ENCODE results near the gene CSF1R.

The CSF1R gene

GRCh38 chr5:150085950-150086715, at the start of gene CSF1R:
Gene CSF1R, minus strand, starts transcription at chr5:150086554. Its CDS starts 127 bp downstream, at chr5:150086427.
- no peak for DNase-seq (ENCODE audit: low read depth)

DNA sequence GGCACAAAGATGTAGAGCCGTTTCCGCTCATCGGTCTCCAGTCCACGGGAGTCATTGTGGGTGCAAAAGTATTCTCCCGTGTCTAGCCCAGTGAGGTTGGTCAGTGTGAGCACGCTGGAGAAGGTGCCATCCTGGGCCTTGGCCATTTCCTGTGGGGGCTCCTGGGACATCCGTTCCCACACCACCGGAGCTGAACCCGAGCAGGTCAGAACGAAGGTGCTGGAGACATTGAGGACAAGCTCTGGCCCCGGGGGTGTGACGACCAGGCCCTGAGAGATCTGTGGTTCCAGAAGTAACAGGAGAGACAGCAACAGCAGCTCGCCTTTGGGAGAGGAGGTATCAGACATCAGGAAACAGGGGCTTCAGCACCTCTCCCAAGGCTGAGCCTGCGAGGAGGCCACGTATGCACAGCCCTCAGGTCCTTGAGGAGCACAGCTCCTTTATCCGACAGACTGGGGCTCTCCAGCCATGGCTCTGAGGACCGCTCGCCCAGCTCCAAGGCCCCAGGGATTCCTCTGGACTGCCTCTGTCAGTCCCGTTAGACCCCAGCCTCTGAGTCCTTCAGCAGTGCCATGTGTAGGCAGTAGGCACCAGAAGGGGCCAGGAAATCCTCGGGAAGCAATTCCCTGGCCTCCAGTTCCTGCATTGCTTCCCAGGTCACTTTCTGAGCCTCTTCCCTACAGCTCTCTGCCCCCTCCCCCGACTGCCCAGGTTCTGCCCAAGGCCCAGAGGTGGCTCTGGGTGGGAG, 49.4 kb upstream of the CSF1R start:
- DNase-seq (ENCODE audit: low read depth) = no peak

GRCh38 chr5:150134198-150134588, 47.8 kb upstream of the CSF1R start:
- DNase-seq (ENCODE audit: low read depth) = no peak

DNA sequence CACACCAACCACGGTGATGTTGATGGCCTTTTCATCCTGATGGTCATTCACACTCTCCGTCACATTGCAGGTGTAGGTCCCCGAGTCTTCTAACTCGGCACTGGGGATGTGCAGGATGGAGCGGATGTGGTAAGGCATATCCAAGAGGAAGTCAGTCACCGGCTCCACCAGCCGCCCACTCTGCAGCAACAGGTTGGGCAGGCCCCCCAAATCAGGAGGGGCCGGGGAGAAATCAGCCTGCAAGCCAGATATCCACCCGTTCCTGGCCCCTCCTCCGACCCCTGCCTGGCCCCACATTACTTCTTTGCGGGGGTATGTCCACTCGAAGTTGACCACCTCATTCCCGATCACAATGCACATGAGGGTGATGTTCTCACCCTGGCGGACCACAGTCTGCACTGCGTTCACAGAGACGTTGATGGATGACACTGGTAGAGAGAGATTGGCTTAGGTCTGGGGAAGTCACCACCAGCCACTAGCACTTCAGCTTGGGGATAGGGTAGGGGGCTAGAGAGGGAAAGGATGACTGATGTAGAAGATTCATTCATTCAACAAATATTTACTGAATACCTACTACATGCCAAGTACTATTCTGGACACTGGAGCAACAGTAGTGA, 47.3 kb upstream of the CSF1R start:
- no peak for DNase-seq (ENCODE audit: low read depth)

DNA sequence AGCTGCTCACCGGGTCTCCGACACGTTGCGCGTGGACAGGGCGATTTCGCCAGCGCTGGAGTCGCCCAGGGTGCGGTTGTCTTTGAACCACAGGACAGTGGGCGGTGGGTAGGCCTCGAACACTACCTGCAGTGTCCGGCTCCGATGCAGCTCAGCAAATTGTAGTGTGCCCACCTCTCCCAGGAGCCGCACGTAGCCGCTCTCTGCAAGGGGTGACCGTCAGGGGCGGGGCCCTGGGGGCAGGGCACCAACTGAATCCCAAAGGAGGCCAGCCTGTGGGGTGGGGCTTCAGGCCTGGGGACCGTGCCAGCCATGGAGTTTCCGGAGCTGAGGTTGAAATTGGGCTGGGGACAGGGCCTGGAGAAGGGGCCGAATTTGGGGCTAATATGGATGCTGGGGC, 46.4 kb upstream of the CSF1R start:
- no peak for DNase-seq (ENCODE audit: low read depth)

GRCh38 chr5:150131978-150132694, 45.8 kb upstream of the CSF1R start:
- DNase-seq (ENCODE audit: low read depth) = no peak

DNA sequence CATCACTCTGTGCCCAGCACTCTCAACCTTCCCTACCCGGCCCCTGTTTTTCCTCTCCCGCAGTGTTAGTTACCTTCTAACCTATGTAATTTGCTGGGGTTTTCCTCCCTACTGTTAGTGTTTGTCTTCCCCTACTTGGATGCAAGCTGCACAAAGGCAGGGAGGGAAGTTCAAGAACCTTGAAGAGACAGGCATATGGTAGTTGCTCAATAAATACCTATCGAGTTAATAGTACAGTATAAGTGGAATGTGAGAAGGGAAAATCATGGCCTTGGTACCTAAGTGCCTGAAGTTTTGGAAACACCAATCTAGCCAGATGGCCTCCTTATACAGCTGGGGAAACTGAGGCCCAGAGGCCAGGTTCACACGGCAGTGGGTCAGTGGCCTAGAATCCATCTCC, 45.1 kb upstream of the CSF1R start:
- DNase-seq (ENCODE audit: low read depth) = no peak

DNA sequence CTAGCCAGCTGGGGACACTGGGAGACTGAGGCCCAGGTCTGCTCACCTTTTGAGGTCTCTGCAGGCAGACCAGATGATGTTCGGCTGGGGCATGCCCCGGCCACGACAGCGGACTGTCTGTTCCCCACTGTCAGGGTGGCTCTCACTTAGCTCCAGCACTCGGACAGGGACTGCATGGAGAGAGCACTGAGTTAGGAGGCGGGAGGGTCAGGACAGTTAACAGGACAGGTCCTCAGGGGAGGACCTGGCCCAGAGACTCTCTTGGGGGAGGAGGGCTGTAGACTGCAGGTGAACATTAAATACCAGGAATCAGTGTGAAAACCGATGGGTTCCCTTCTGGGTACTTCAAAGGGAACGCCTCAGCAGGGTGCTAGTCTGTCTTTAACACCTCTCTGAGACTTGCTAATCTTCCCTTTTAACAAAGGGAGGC, 44.2 kb upstream of the CSF1R start:
- DNase-seq (ENCODE audit: low read depth) = no peak

DNA sequence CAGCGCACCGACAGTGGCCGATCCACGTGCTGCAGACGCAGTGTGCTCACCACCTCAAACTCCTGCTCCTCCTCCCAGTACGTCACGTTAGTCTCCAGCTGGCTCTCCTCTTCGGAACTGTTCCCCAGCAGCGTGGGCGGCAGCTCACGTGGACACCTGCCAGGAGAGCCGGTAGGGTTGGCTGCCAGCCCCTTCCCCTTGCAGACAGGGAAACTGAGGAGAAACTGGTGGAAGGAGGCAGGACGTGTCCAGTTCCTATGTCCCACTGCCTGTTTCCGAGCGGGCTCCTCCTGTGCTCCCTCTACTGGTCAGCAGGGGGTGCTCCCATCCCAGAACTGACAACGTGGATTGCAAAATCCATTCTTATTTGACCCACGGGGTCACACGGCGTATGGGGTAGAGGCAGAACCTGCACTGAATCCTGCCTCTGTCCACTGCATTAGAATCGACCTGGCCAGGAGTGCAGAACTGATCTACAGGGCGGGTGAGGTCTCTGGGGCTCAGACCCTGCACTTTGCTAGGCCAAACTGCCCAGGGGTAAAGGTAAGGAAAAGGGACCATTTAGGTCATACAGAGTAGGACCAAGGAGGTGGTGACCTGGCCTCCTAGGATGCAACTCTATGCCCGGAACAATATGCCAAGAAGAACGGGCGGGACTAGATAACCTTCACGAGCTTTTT, 43.6 kb upstream of the CSF1R start:
- no peak for DNase-seq (ENCODE audit: low read depth)

- DNase-seq (ENCODE audit: low read depth) = no peak
Measured at GRCh38 chr5:150129454-150129812, 43.1 kb upstream of the CSF1R start.

- no peak for DNase-seq (ENCODE audit: low read depth)
Measured at GRCh38 chr5:150126921-150127265, 40.5 kb upstream of the CSF1R start.

DNA sequence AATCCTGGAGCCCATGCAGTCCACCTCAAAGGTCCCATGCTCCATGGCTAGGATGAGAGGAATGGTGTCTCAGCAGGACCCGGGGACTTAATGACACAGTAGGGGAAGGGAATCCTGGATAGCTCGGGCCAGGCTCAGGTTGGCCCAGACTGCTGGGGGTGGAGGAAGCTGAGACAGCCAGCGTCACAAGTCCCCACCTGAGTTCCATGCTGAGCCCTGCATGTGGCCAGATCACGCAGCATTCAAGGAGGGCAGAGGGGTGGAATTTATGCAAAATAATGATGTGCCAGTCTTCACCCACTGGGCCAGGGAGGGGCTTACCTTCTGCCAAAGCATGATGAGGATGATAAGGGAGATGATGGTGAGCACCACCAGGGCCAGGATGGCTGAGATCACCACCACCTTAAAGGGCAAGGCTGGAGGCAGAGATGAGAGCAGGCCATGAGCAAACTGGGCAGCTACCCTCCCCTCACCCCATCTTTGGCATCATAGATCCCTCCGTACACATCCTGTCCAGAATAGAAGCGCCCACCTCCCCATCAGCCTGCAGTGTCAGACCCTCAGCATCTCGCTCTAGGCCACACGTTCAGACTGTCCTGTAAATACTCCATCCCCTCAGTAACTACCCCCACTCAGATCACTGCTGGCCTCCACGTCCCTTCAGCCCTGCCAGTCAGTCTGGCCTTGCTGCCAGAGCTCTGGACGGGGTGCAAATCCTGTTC, 40.0 kb upstream of the CSF1R start:
- DNase-seq (ENCODE audit: low read depth) = no peak

DNA sequence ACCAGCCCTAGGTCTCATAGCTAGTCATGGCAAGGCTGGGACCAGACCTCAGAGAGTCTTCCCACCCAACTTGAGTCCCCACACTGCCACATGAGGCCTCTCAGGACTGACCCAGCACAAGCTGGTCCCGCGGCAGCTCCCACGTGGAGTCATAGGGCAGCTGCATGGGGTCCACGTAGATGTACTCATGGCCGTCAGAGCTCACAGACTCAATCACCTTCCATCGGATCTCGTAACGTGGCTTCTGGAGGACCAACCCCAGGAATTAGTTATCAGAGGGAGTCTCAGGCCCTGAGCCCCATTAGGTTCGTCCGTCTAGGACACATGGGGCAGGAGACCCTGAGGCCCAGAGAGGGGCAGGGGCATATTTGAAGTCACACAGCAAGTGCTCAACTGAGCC, 39.0 kb upstream of the CSF1R start:
- no peak for DNase-seq (ENCODE audit: low read depth)

GRCh38 chr5:150124596-150124995, 38.2 kb upstream of the CSF1R start:
- DNase-seq (ENCODE audit: low read depth) = no peak

- DNase-seq (ENCODE audit: low read depth) = no peak
Measured at GRCh38 chr5:150124111-150124557, 37.8 kb upstream of the CSF1R start.

DNA sequence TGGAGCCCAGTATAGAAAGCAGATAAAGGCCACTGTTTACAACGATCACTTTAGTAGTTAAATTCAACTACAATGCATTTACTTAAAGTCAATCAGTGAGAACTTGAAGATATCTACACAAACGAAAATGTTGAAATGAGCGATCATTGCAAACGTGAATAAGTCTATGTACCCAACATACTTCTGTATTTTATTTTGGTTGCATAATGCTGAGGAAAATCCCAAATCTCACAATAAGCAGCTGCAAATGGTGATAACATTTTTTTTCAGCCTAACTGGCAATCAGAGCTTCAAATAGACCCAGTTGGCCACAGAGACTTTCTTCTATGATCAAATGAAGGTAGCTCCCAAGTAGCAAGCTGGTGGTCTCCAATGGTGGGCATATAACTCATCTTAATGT, 37.2 kb upstream of the CSF1R start:
- no peak for DNase-seq (ENCODE audit: low read depth)

- DNase-seq (ENCODE audit: low read depth) = no peak
Measured at GRCh38 chr5:150122536-150123481, 36.5 kb upstream of the CSF1R start.

DNA sequence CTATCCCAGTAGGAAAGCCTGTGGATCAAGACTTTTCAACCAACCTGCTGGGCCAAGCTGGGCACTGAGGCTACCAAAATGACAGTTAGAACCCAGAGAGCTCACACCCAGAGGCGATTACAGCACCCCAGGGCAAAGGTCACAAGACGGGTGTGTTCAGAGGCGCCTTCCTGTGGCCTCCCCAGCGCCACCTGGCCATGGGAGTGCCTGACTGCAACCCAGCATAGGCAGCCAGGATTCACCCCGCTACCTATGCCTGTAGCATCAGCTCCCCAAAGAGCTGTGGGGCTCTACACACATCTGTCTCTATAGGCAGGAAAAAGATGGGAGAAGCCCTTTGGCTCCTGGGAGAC, 35.8 kb upstream of the CSF1R start:
- no peak for DNase-seq (ENCODE audit: low read depth)

- no peak for DNase-seq (ENCODE audit: low read depth)
Measured at GRCh38 chr5:150121448-150122157, 35.2 kb upstream of the CSF1R start.

All from GM04504 (cell line).